Embryonic facial prominence (tissue), 1 donor: Measurements from ENCODE around the gene CCDC6.
"Not testable (repeated sequence)": the region's sequence is repeated elsewhere in the genome, so short reads cannot be mapped to it uniquely, and the experiment has no call there.

ENCODE experiments used
- DNase-seq: peaks from one replicate; pipeline ENCODE4 v3.0.0-alpha.2; 2016; ENCODE audit errors: extremely low spot score

The CCDC6 gene

DNA sequence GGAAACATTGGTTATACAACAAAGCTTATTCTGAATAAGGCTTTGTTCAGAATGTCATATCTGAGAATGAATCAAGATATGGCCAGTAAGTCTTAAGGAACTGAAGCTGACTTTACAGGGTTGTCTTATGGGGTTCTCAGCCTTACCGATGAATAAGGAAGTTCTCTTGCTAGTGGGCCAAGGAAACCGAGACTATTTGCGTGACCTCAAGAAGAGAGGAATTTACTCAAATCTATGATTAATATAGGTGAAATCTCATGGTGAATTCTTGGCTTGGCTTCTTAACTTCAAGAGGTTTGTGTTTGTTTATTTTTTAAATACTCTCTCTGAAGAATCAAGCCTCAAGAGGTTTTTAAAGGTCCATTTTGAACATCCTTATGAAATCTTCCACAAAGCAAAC lies 148.4 kb downstream of the CCDC6 start:
- no peak for DNase-seq

DNA sequence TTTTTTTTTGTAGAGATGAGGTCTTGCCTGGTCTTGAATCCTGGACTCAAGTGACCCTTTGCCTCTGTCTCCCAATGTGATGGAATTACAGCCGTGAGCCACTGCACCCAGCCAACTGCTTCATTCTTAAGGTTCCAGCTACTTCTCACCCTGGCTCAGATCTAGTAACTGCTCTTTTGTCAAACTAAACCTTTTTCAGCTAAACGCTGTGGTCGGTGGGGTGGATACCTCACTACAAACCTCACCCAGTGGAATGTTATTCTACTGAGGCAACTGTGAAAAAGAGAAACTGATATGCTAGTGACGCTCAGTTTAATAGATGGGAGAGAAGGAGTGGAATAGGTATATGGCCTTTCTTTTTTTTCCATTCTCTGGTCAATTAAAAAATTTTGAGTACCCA lies 151.4 kb downstream of the CCDC6 start:
- DNase-seq: no peak

DNA sequence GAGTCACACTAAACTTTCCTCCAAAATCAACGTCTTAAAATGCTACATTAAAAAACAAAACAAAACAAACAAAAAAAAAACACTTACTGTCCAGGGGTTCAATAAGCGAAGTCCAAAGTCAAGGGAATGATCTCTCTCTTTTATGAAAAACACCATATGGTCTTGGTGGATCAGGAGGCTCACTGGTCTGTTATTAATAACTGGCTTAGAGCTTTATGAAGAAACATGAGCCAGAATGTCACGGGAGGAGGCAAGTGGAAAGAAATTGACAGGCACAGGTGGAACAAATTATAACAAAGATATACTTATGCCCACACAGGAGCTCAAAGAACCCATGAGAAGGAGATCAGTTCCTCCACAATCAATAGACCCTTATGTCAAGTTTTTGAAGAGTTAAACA lies 153.1 kb downstream of the CCDC6 start, which contains the start of gene MRLN:
MRLN (minus strand) TSS at position 189 of the 400 bp plus-strand sequence.
- no peak for DNase-seq

DNA sequence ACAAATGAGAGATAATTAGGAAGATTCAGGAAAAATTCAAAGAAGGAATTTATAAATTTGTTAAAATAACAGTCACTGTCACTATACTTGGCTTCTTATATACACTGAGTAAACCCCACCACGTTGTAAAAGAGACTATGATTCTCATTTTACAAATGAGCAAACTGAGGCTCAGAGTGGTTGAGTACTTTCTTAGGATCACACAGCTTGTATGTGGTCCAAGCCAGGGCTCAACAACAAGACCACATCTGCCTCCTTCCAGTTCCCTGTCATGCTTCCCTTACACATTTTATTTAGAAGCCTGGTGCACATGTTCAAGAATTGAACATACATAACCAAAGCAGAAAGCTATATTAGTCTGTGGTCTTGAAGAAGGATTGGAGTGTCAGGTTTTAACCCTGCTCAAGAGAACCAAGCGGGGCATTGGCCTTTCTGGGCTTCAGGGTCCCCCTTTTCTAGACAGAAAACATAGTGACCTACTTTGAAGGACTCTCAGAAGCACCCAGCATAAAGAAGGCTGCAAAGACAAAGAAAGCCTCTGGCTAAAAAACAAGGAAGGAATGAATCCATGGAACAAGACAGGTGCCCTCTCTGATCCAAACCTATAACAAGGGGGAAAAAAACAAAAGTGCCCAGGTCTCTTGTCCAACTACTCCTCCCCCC lies 153.9 kb downstream of the CCDC6 start:
- no peak for DNase-seq

DNA sequence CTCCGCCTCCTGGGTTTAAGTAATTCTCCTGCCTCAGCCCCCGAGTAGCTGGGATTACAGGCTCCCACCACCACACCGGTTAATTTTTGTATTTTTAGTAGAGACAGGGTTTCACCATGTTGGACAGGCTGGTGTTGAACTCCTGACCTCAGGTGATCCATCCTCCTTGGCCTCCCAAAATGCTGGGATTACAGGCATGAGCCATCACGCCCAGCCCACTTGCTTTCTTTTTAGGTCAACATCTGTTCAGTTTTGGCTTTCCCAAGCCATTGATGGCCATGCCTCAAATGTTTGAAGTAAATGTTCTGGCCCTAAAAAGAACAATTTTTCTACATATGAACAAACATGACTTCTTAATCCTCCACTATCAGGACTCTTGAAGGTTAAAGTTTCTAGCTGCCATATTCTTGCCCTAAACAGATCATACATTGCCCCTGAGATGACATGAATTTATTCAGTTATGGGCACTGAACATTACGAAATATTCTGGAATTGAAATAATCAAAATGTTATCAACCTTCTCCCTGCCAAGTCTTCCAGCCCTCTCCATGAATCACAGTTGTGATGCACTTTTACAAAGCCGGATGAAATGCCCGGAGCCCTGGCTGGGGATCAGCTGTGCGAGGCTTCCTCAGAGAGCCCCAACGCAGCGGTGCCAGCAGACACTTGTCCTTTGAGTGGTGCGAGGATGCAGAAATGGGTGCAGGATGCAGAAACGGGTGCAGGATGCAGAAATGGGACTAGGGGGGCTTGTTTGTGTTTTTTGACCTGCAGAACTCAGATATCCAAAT lies 156.0 kb downstream of the CCDC6 start:
- DNase-seq: no peak

DNA sequence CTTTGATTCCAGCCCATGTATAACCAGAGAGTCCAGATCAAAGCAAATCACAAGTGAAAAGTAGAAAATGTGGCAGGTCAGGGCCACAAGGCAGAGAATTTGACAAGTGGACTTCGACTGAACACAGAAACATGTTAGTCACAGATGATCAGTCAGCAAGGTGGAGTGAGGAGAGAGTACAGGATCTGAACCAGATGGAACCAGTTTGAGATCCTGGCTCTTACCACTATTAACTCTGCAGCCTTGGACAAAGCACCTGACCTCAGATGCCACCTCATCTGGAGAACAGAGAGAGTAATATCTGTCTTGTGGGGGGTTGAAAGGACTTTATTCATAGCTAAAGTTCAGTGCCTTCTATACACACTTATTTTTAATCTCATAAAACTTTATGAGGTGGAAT lies 157.5 kb downstream of the CCDC6 start:
- no peak for DNase-seq

DNA sequence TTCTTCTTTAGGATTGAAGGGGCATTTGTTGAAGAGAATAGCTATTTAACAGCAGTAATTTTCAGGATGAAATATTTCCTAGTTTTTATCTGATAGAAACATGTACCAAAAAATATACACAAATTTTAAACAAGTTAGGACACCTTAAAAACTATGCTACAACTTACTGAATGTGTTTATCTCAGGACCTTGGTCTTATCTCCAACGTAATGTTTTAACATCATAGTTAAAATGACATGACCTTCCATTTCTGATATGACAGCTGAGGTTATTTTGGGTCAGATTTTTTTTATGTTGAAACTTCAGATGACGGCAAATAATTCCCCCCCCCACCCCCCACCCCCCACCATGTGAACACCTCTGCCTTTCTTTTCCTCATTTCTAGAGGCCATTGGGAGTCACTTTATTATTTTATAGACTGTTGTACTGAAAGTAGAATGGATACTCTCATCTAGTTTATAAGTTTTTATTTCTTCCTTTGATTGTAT lies 161.1 kb downstream of the CCDC6 start:
- DNase-seq: no peak

DNA sequence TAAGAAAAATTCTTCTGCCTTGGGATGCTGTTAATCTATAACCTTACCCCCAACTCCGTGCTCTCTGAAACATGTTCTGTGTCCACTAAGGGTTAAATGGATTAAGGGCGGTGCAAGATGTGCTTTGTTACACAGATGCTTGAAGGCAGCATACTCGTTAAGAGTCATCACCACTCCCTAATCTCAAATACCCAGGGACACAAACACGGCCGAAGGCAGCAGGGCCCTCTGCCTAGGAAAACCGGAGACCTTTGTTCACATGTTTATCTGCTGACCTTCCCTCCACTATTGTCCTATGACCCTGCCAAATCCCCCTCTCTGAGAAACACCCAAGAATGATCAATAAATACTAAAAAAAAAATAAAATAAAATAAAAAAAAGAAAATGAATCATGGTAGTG lies 161.6 kb downstream of the CCDC6 start:
- not testable (repeated sequence) for DNase-seq

DNA sequence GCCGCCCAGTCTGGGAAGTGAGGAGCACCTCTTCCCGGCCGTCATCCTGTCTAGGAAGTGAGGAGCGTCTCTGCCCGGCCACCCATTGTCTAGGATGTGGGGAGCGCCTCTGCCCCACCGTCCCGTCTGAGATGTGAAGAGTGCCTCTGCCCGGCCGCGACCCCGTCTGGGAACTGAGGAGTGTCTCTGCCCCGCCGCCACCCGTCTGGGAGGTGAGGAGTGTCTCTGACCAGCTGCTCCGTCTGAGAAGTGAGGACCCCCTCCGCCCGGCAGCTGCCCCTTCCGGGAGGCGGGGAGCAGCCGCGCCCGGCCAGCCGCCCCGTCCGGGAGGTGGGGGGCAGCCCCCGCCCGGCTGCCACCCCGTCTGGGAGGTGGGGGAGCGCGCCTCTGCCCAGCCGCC lies 162.2 kb downstream of the CCDC6 start:
- DNase-seq: not testable (repeated sequence)

DNA sequence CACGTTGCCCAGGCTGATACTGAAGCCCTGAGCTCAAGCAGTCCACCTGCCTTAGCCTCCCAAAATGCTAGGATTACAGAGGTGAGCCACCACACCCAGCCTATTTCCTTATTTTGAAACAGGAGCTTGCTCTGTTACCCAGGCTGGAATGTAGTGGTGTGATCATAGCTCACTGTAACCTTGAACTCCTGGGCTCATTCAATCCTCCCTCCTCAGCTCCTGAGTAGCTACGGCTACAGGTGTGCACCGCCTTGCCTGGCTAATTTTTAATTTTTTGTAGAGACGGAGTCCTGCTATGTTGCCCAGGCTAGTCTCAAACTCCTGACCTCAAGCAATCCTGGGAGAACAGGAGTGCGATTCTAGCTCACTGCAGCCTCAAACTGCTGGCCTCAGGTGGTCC lies 164.8 kb downstream of the CCDC6 start:
- DNase-seq: no peak

DNA sequence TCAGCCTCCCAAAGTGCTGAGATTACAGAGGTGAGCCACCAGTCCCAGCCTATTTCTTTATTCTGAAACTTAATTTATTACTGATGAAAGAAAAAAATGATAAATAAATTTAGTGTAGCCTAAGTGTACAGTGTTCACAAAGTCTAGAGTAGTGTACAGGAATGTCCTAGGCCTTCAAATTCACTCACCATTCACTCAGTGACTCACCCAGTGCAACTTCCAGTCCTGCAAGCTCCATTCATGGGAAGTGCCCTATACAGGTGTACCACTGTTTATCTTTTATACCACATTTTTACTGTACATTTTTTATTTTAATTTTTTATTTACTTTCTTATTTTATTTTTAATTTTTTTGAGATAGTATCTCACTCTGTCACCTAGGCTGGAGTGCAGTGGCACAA lies 165.3 kb downstream of the CCDC6 start:
- DNase-seq: no peak
